Progenitor cell of endocrine pancreas (in vitro differentiated cells): ENCODE data around the gene STARD13. TPM values are rescaled to one million over a fixed set of nuclear protein-coding genes. Genes with fewer than 3 reads are reported as not detected.

ENCODE experiments used
- DNase-seq: peaks from one replicate; pipeline ENCODE4 v3.0.0; 2021; ENCODE audit warnings: low spot score; ENCODE audit not compliant: unreplicated experiment
- H3K27ac Mint-ChIP-seq: 2 replicates; pipeline ENCODE4 v1.8.0; 2021; ENCODE audit warnings: mild to moderate bottlenecking, moderate library complexity, mixed read lengths
- H3K27me3 Mint-ChIP-seq: 2 replicates; pipeline ENCODE4 v1.8.0; 2021; ENCODE audit warnings: mixed read lengths
- H3K36me3 Mint-ChIP-seq: 2 replicates; pipeline ENCODE4 v1.8.0; 2022; ENCODE audit warnings: mixed read lengths; ENCODE audit not compliant: insufficient read depth
- H3K4me1 Mint-ChIP-seq: 2 replicates; pipeline ENCODE4 v1.8.0; 2021; ENCODE audit warnings: low read depth, mixed read lengths
- H3K4me3 Mint-ChIP-seq: 2 replicates; pipeline ENCODE4 v1.8.0; 2021; ENCODE audit warnings: low read depth, mild to moderate bottlenecking, moderate library complexity, mixed read lengths
- H3K9me3 Mint-ChIP-seq: 2 replicates; pipeline ENCODE4 v1.8.0; 2021; ENCODE audit warnings: low read depth, mixed read lengths
- CTCF ChIP-seq: fragments of 200-600 bp; sonication (generic); IDR thresholded peaks from one replicate; pipeline ENCODE4 v1.5.0; 2021; ENCODE audit warnings: antibody characterized with exemption, mild to moderate bottlenecking; ENCODE audit not compliant: unreplicated experiment
- total RNA-seq: library from RNA; stranded (reverse); gene quantifications from 2 replicates; pipeline ENCODE4 v1.2.1, GENCODE V29; 2021

STARD13 gene
- total RNA-seq, 1 donor from 2014 or later: 11.7 TPM

- Mint-ChIP-seq H3K4me1 (peaks cover 12% of the 10 kb centered on the region), H3K4me3 (no peak overlapping the region), H3K36me3 (no peaks in the 10 kb centered on the region), H3K9me3 (no peaks in the 10 kb centered on the region), H3K27me3 (no peaks in the 10 kb centered on the region), H3K27ac (no peak overlapping the region)
- no peak for DNase-seq
- TF ChIP-seq CTCF: no peak
Measured at GRCh38 chr13:33280923-33281322, 4.6 kb downstream of the STARD13 start.

- Mint-ChIP-seq H3K9me3 (no peaks in the 10 kb centered on the region), H3K36me3 (no peaks in the 10 kb centered on the region), H3K27me3 (no peaks in the 10 kb centered on the region), H3K27ac (no peak overlapping the region), H3K4me1 (peaks cover 9% of the 10 kb centered on the region), H3K4me3 (no peak overlapping the region)
- no peak for DNase-seq
- TF ChIP-seq CTCF: no peak
Measured at GRCh38 chr13:33280279-33280905, 5.2 kb downstream of the STARD13 start.

- no peak overlapping the region for H3K4me3 Mint-ChIP-seq
- no peaks in the 10 kb centered on the region for H3K36me3 Mint-ChIP-seq
- no peak for TF ChIP-seq CTCF
- no peaks in the 10 kb centered on the region for H3K27me3 Mint-ChIP-seq
- no peak for DNase-seq
- no peaks in the 10 kb centered on the region for H3K9me3 Mint-ChIP-seq
- no peak overlapping the region for H3K27ac Mint-ChIP-seq
- H3K4me1 Mint-ChIP-seq: peaks cover 3% of the 10 kb centered on the region
Measured at GRCh38 chr13:33279414-33280278, 5.9 kb downstream of the STARD13 start.

- H3K4me3 Mint-ChIP-seq: no peak overlapping the region
- TF ChIP-seq CTCF: no peak
Measured at GRCh38 chr13:33278913-33279312, 6.6 kb downstream of the STARD13 start.

GRCh38 chr13:33277946-33278345 lies 7.6 kb downstream of the STARD13 start:
- H3K27me3 Mint-ChIP-seq: no peaks in the 10 kb centered on the region
- no peaks in the 10 kb centered on the region for H3K9me3 Mint-ChIP-seq
- H3K36me3 Mint-ChIP-seq: no peaks in the 10 kb centered on the region
- H3K4me1 Mint-ChIP-seq: peaks cover 2% of the 10 kb centered on the region
- no peak overlapping the region for H3K27ac Mint-ChIP-seq
- no peak overlapping the region for H3K4me3 Mint-ChIP-seq
- TF ChIP-seq CTCF: no peak
- DNase-seq: no peak

More at GRCh38 chr13:33278913-33279312, 6.6 kb downstream of the STARD13 start:
- no peak for DNase-seq
- H3K27me3 Mint-ChIP-seq: no peaks in the 10 kb centered on the region
- H3K36me3 Mint-ChIP-seq: no peaks in the 10 kb centered on the region
- H3K4me1 Mint-ChIP-seq: no peaks in the 10 kb centered on the region
- H3K27ac Mint-ChIP-seq: no peak overlapping the region
- no peaks in the 10 kb centered on the region for H3K9me3 Mint-ChIP-seq
